GM12878 (cell line): ENCODE measurements around the gene FSTL1. TPM values are rescaled to one million over a fixed set of nuclear protein-coding genes. Genes with fewer than 3 reads are reported as not detected.

Experiments
- ATAC-seq: fragments of 200-7000 bp; cut with Tn5 transposase; 3 replicates; pipeline ENCODE4 v1.9.1; 2020; ENCODE audit warnings: mild to moderate bottlenecking, moderate library complexity
- BruUV-seq: library from RNA; stranded (reverse); fragments of 400-500 nt; replicated peaks from 2 replicates; lab custom pipeline; 2021; lab: Mats Ljungman, UMichigan
- CTCF ChIA-PET: fragments of 300-600 bp; sonication (Branson Sonifier 250); formaldehyde crosslinking; extraction: SDS; loops from one replicate; lab custom pipeline; 2021; ENCODE audit warnings: inconsistent platforms; lab: Yijun Ruan, JAX
- POLR2A ChIA-PET: fragments of 350-600 bp; formaldehyde crosslinking; extraction: SDS; loops from one replicate; lab custom pipeline; 2021; ENCODE audit warnings: inconsistent platforms; lab: Charles Lee
- RAD21 ChIA-PET: fragments of 300-600 bp; sonication (Branson Sonifier 250); formaldehyde crosslinking; loops from one replicate; lab custom pipeline; 2023; ENCODE audit warnings: antibody characterized with exemption; ENCODE audit not compliant: unreplicated experiment; lab: Charles Lee
- SMC1A ChIA-PET: fragments of 300-600 bp; sonication (Branson Sonifier 250); formaldehyde crosslinking; loops from one replicate; lab custom pipeline; 2023; ENCODE audit not compliant: unreplicated experiment, uncharacterized antibody; lab: Charles Lee
- DNase-seq: peaks from one replicate; pipeline ENCODE4 v3.0.0-alpha.2; 2011; ENCODE audit warnings: low read depth, low spot score
- FAIRE-seq: peaks from 3 replicates; lab custom pipeline; 2011; peaks lifted over from hg19 to GRCh38; lab: Jason Lieb, UNC
- H2AFZ ChIP-seq: 2 replicates; pipeline ENCODE4 v1.6.0; 2011; ENCODE audit warnings: low read depth, low read length, control low read depth; ENCODE audit not compliant: control insufficient read depth
- H3K27ac ChIP-seq: 2 replicates; pipeline ENCODE4 v1.5.1; 2011; ENCODE audit warnings: control low read depth; ENCODE audit not compliant: control insufficient read depth, insufficient read depth
- H3K27me3 ChIP-seq, 2 experiments: replicated peaks in 1 of 2; 2 replicates each; pipeline versions ENCODE4 v1.6.0 to v1.6.1; 2011; ENCODE audit warnings: low read length in 1 of 2; ENCODE audit not compliant: control insufficient read depth in 2 of 2, insufficient read depth in 2 of 2
- H3K36me3 ChIP-seq, 2 experiments: 2 replicates each; pipeline ENCODE4 v1.5.1; 2011; ENCODE audit warnings: low read length in 1 of 2; ENCODE audit not compliant: control insufficient read depth in 2 of 2, insufficient read depth in 2 of 2
- H3K4me1 ChIP-seq: 2 replicates; pipeline ENCODE4 v1.6.1; 2011; ENCODE audit warnings: mild to moderate bottlenecking, low read length, moderate library complexity, mixed read lengths; ENCODE audit not compliant: control insufficient read depth, insufficient read depth
- H3K4me2 ChIP-seq: 2 replicates; pipeline ENCODE4 v1.6.0; 2011; ENCODE audit warnings: control low read depth; ENCODE audit not compliant: control insufficient read depth, insufficient read depth
- H3K4me3 ChIP-seq: fragments of 200-600 bp; sonication (generic); 2 replicates; pipeline ENCODE4 v1.5.1; 2016
- H3K79me2 ChIP-seq: 2 replicates; pipeline ENCODE4 v1.6.0; 2011; ENCODE audit warnings: low read length; ENCODE audit not compliant: control insufficient read depth, insufficient read depth
- H3K9ac ChIP-seq: 2 replicates; pipeline ENCODE4 v1.8.0; 2011; ENCODE audit warnings: low read length, control low read depth, mixed read lengths; ENCODE audit not compliant: control insufficient read depth, insufficient read depth
- H3K9me3 ChIP-seq: replicated peaks from 3 replicates; pipeline ENCODE4 v1.5.1; 2011; ENCODE audit warnings: mild to moderate bottlenecking, low read length; ENCODE audit not compliant: control insufficient read depth, insufficient read depth
- H4K20me1 ChIP-seq: 2 replicates; pipeline ENCODE4 v1.6.0; 2011; ENCODE audit not compliant: control insufficient read depth, insufficient read depth
- CREM ChIP-seq: IDR thresholded peaks from 2 replicates; pipeline ENCODE4 v1.6.1; 2014; ENCODE audit warnings: antibody characterized with exemption, low read depth
- FOXM1 ChIP-seq: IDR thresholded peaks from 2 replicates; pipeline ENCODE4 v1.6.1; 2012; ENCODE audit warnings: low read depth, mild to moderate bottlenecking, inconsistent platforms, low read length, moderate library complexity
- IRF4 ChIP-seq: IDR thresholded peaks from 2 replicates; pipeline ENCODE4 v1.6.1; 2011; ENCODE audit warnings: low read depth, low read length
- JUND ChIP-seq: IDR thresholded peaks from 2 replicates; pipeline ENCODE4 v1.6.1; 2012; ENCODE audit warnings: low read depth, mild to moderate bottlenecking, low read length, improper control_type of control experiment, moderate library complexity
- MEF2B ChIP-seq: fragments of 450-650 bp; IDR thresholded peaks from 2 replicates; pipeline ENCODE4 v1.6.1; 2018; ENCODE audit warnings: mild to moderate bottlenecking, moderate library complexity; ENCODE audit not compliant: partially characterized antibody, poor library complexity, severe bottlenecking
- PML ChIP-seq: IDR thresholded peaks from 2 replicates; pipeline ENCODE4 v1.6.1; 2012; ENCODE audit warnings: low read length, inconsistent platforms
- POU2F2 ChIP-seq: IDR thresholded peaks from 3 replicates; pipeline ENCODE4 v1.6.1; 2011; ENCODE audit warnings: low read depth, mild to moderate bottlenecking, low read length, borderline replicate concordance
- RAD21 ChIP-seq: IDR thresholded peaks from 2 replicates; pipeline ENCODE4 v1.6.1; 2011; ENCODE audit warnings: mild to moderate bottlenecking, low read depth, low read length, moderate library complexity; ENCODE audit not compliant: insufficient read depth
- SUPT20H ChIP-seq: IDR thresholded peaks from 2 replicates; pipeline ENCODE4 v1.6.1; 2011; ENCODE audit warnings: low read depth, mild to moderate bottlenecking, low read length, moderate library complexity, borderline replicate concordance; ENCODE audit not compliant: control insufficient read depth
- WRNIP1 ChIP-seq: IDR thresholded peaks from 2 replicates; pipeline ENCODE4 v1.6.1; 2011; ENCODE audit warnings: low read depth, low read length, improper control_type of control experiment, borderline replicate concordance
- WGBS: methylation state at CpG from one replicate; pipeline ENCODE4 v1.1.6; 2016; ENCODE audit warnings: low lambda C conversion rate; ENCODE audit not compliant: insufficient replicate concordance, insufficient coverage; ENCODE audit errors: missing lambda C conversion rate; 5-methylcytosine and 5-hydroxymethylcytosine counted together
- in situ Hi-C: fragments of 300-500 bp; cut with MboI; formaldehyde crosslinking; loops from 9 replicates; pipeline ENCODE4 v1.14.3; 2018; ENCODE audit warnings: mixed read lengths
- intact Hi-C: fragments of 100-400 bp; cut with micrococcal nuclease; formaldehyde crosslinking; loops from one replicate; pipeline ENCODE4 v1.14.2; 2022; ENCODE audit not compliant: unreplicated experiment
- polyA plus RNA-seq, 11 experiments: library from polyadenylated mRNA; depleted of rRNA in 4 of 11; unstranded in 6 of 11; stranded (reverse) in 5 of 11; fragments of >200 nt; fragmentation: Nextera tagmentation in 4 of 11; fragmentation: Illumina TruSeq in 1 of 11; extraction: Ambion mirVana in 4 of 11; extraction: Trizol in 1 of 11; gene quantifications; 1 replicate in 1 of 11; 2 replicates in 10 of 11; pipeline versions ENCODE4 v1.2.1 to v1.2.3, GENCODE V29; 2011 to 2016; ENCODE audit warnings: inconsistent platforms in 2 of 11, missing spikeins in 2 of 11, low read depth in 1 of 11
- total RNA-seq, 4 experiments: library from RNA; depleted of rRNA in 3 of 4; stranded (reverse); fragments of >200 nt in 3 of 4; fragmentation: Illumina TruSeq in 1 of 4; extraction: Trizol in 1 of 4; gene quantifications; 2 replicates each; pipeline versions ENCODE4 v1.2.1 to v1.2.3, GENCODE V29; 2013 to 2021
- TF ChIP-seq, protein P1 (sequence below): fragments of 450-650 bp; IDR thresholded peaks from 2 replicates; pipeline ENCODE4 v1.6.1; 2016; ENCODE audit warnings: mild to moderate bottlenecking
- TF ChIP-seq, protein P2 (sequence below): fragments of 450-650 bp; IDR thresholded peaks from 2 replicates; pipeline ENCODE4 v1.6.1; 2016; ENCODE audit warnings: mild to moderate bottlenecking, moderate library complexity, borderline replicate concordance

The FSTL1 gene
- total and polyA plus RNA-seq, 10 of the 15 experiments (the other 5 are each of a cell fraction or from before 2014, with no cell fraction given): 0.06 to 1.7 (median 0.32) TPM; not detected in 4

DNA sequence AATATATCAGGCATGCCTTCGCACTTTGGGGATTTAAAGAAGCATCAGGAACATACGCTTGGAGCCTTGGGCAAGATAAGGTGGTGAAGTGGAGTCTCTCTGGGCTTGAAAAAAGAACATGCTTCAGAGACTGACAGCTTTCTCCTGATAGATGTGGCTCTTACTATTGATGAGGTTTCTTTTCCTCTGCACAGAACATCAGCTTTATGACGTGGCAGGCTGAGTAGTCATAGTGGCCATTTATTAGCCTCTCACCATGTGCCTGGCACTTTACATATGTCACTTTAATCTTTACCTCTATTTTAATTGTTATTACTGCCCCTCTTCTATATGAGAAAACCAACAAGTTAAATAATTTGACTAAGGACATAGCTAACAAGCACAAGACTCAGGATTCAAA, 82.6 kb downstream of the FSTL1 start:
- no peak overlapping the region for H3K27ac ChIP-seq
- POLR2A ChIA-PET: no interaction called here
- no peaks in the 10 kb centered on the region for H4K20me1 ChIP-seq
- TF ChIP-seq, protein P1, sequence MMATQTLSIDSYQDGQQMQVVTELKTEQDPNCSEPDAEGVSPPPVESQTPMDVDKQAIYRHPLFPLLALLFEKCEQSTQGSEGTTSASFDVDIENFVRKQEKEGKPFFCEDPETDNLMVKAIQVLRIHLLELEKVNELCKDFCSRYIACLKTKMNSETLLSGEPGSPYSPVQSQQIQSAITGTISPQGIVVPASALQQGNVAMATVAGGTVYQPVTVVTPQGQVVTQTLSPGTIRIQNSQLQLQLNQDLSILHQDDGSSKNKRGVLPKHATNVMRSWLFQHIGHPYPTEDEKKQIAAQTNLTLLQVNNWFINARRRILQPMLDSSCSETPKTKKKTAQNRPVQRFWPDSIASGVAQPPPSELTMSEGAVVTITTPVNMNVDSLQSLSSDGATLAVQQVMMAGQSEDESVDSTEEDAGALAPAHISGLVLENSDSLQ: peak; percentile 40; the same call in 1 of the 2 replicates
- TF ChIP-seq CREM: no peak
- no peaks in the 10 kb centered on the region for H3K36me3 ChIP-seq
- CTCF ChIA-PET: interaction anchor here (1.6 to 2.1 kb wide), 2 partner anchors 14 to 49 kb away, joined by 3 to 7 read pairs; no protein-coding TSS in a partner anchor
- FAIRE-seq: no peak
- H3K27me3 ChIP-seq: peaks cover 0 to 3% of the 10 kb centered on the region in 2 experiments; a peak in 3 of 4 replicates
- BruUV-seq: no TSS peak
- H3K79me2 ChIP-seq: no peaks in the 10 kb centered on the region
- intact Hi-C loops: no loop called here
- in situ Hi-C loops: no loop called here
- H3K4me3 ChIP-seq: no peak overlapping the region
- RAD21 ChIA-PET: no interaction called here
- WGBS: 29% methylated on average over 3 of the region's 3 CpGs
- no peak overlapping the region for H3K9ac ChIP-seq
- H3K4me2 ChIP-seq: no peak overlapping the region
- DNase-seq: no peak
- SMC1A ChIA-PET: no interaction called here
- H2AFZ ChIP-seq: no peak overlapping the region
- H3K4me1 ChIP-seq: no peaks in the 10 kb centered on the region
- no peaks in the 10 kb centered on the region; the same call in 2 of the 3 replicates for H3K9me3 ChIP-seq
- ATAC-seq: peak; percentile 79

DNA sequence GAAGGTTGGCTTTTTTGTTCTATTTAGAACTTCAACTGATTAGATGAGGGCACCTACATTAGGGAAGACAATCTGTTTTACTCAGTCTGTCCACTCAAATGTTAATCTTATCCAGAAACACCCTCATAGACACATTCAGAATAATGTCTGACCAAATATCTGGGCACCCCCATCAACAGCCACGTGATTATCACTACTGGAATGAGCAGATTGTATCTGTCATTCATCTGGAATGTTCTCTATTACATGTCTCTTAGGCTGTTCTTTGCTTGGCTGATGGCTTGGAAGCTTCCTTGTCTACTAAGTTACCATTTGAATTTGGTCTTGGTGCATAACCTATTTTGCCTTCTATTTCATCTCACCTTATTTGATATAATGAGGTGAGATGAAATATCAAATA, 86.0 kb downstream of the FSTL1 start:
- Histone ChIP-seq H3K27ac (no peak overlapping the region), H3K9ac (no peak overlapping the region), H3K79me2 (no peaks in the 10 kb centered on the region), H4K20me1 (no peaks in the 10 kb centered on the region), H3K4me2 (no peak overlapping the region), H3K9me3 (no peaks in the 10 kb centered on the region; the same call in 2 of the 3 replicates), H3K27me3 (peaks cover 0 to 4% of the 10 kb centered on the region in 2 experiments; a peak in 3 of 4 replicates), H2AFZ (no peak overlapping the region), H3K36me3 (no peaks in the 10 kb centered on the region), H3K4me1 (no peaks in the 10 kb centered on the region), H3K4me3 (no peak overlapping the region)
- WGBS: 0% methylated on average over 1 of the region's 1 CpG
- ChIA-PET RAD21 (no interaction called here), SMC1A (no interaction called here), CTCF (no interaction called here), POLR2A (no interaction called here)
- no peak for ATAC-seq
- BruUV-seq: no TSS peak
- FAIRE-seq: no peak
- intact Hi-C loops (no loop called here), in situ Hi-C loops (no loop called here)
- DNase-seq: no peak
- TF ChIP-seq MEF2B: no peak
- TF ChIP-seq JUND: no peak
- no peak for TF ChIP-seq SUPT20H
- TF ChIP-seq, protein P2, sequence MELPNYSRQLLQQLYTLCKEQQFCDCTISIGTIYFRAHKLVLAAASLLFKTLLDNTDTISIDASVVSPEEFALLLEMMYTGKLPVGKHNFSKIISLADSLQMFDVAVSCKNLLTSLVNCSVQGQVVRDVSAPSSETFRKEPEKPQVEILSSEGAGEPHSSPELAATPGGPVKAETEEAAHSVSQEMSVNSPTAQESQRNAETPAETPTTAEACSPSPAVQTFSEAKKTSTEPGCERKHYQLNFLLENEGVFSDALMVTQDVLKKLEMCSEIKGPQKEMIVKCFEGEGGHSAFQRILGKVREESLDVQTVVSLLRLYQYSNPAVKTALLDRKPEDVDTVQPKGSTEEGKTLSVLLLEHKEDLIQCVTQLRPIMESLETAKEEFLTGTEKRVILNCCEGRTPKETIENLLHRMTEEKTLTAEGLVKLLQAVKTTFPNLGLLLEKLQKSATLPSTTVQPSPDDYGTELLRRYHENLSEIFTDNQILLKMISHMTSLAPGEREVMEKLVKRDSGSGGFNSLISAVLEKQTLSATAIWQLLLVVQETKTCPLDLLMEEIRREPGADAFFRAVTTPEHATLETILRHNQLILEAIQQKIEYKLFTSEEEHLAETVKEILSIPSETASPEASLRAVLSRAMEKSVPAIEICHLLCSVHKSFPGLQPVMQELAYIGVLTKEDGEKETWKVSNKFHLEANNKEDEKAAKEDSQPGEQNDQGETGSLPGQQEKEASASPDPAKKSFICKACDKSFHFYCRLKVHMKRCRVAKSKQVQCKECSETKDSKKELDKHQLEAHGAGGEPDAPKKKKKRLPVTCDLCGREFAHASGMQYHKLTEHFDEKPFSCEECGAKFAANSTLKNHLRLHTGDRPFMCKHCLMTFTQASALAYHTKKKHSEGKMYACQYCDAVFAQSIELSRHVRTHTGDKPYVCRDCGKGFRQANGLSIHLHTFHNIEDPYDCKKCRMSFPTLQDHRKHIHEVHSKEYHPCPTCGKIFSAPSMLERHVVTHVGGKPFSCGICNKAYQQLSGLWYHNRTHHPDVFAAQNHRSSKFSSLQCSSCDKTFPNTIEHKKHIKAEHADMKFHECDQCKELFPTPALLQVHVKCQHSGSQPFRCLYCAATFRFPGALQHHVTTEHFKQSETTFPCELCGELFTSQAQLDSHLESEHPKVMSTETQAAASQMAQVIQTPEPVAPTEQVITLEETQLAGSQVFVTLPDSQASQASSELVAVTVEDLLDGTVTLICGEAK: no peak
- no peak for TF ChIP-seq FOXM1
- no peak for TF ChIP-seq RAD21
- TF ChIP-seq WRNIP1: no peak
- TF ChIP-seq IRF4: no peak
- no peak for TF ChIP-seq PML
- TF ChIP-seq POU2F2: no peak
